ENCODE data around the gene DNHD1. TPM values are rescaled to one million over a fixed set of nuclear protein-coding genes. Genes with fewer than 3 reads are reported as not detected.

Gene DNHD1
- total RNA-seq, 1 donor = 8.2 TPM

DNA sequence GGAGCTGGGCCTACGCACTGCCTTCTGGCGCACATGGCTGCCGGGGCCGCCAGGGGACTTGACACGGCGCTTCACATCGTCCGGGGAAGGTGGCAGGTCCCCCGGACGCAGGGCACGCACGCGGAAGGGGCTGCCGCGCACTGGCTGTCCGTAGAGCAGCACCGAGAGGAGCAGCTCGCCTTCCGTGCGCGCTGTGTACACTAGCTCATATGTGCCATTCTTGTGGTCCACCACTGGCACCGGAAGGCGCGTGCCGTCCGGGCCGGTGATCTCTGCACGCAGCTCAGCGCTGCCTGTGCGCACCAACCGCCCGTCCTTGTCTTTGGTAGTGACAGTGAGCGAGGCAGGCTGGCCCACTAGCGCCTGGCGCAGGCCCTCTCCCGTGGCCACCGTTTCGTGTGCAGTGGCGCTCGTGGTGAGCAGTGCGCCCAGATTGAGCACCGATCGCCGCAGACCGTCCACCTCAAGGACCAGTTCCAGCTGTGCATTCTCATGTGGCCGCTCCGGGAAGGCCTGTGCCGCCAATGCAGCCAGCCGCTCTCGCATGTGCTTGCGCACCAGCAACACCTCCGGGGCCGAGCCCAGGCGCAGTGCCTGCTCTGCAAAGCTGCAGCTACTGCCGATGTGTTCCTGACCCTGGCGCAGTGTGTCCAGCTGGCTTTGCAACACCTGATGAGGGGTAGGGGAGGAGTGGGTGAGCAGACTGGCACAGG lies 40.6 kb upstream of the DNHD1 start:
- TF ChIP-seq, protein P1, sequence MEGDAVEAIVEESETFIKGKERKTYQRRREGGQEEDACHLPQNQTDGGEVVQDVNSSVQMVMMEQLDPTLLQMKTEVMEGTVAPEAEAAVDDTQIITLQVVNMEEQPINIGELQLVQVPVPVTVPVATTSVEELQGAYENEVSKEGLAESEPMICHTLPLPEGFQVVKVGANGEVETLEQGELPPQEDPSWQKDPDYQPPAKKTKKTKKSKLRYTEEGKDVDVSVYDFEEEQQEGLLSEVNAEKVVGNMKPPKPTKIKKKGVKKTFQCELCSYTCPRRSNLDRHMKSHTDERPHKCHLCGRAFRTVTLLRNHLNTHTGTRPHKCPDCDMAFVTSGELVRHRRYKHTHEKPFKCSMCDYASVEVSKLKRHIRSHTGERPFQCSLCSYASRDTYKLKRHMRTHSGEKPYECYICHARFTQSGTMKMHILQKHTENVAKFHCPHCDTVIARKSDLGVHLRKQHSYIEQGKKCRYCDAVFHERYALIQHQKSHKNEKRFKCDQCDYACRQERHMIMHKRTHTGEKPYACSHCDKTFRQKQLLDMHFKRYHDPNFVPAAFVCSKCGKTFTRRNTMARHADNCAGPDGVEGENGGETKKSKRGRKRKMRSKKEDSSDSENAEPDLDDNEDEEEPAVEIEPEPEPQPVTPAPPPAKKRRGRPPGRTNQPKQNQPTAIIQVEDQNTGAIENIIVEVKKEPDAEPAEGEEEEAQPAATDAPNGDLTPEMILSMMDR (IDR thresholded peaks at IDR 0.05; ENCODE audit: insufficient read depth, low read length) = no peak
- no peak overlapping the region for H3K4me3 ChIP-seq (ENCODE audit: low read depth, low read length)
- no peak for DNase-seq (ENCODE audit: low read depth)

DNA sequence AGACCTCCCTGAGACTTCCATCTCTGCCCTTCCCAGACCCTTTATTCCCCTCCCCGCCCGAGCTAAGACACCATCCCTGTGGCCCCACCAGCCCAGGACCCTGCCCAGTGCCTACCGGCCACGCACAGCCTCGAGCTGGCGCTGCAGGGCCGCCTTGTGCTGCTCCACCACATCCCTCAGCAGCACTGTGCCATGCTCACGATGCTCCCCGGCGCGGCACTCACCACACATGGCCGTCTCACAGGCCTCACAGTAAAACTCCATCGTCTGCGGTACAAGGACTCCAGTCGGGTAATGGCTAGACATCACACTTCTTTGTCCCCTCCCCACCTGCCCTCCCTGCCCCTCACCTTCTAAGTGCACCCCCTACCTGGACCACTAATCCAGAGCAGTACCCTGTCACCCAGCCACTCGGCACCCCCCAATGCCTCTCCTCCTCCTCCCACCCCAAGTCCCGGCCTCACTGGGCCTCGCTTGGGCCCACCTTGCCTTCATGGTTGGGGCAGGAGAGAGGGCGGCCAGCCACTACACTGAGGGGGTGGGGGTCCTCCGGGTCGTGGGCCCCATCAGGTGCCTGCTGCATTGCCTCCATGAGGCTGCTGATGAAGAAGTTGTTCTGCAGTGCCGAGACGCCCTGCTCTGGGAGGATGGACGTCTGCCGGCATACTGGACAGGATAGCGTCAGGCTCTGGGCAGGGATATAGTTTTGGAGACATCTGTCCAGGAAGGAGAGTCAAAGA lies 39.3 kb upstream of the DNHD1 start:
- TF ChIP-seq, protein P1 (IDR thresholded peaks at IDR 0.05; ENCODE audit: insufficient read depth, low read length) = no peak

GRCh38 chr11:6458352-6459098 lies 38.6 kb upstream of the DNHD1 start:
- TF ChIP-seq, protein P1 (IDR thresholded peaks at IDR 0.05; ENCODE audit: insufficient read depth, low read length) = no peak
- no peak for DNase-seq (ENCODE audit: low read depth)
- no peak overlapping the region for H3K4me3 ChIP-seq (ENCODE audit: low read depth, low read length)

More for the DNA sequence above, 39.3 kb upstream of the DNHD1 start:
- no peak for DNase-seq (ENCODE audit: low read depth)
- no peak overlapping the region for H3K4me3 ChIP-seq (ENCODE audit: low read depth, low read length)

- H3K4me3 ChIP-seq (ENCODE audit: low read depth, low read length) = no peak overlapping the region
- TF ChIP-seq, protein P1 (IDR thresholded peaks at IDR 0.05; ENCODE audit: insufficient read depth, low read length) = no peak
- DNase-seq (ENCODE audit: low read depth) = no peak
Measured at GRCh38 chr11:6459099-6459450, 38.0 kb upstream of the DNHD1 start.

- no peak overlapping the region for H3K4me3 ChIP-seq (ENCODE audit: low read depth, low read length)
- TF ChIP-seq, protein P1 (IDR thresholded peaks at IDR 0.05; ENCODE audit: insufficient read depth, low read length) = no peak
- DNase-seq (ENCODE audit: low read depth) = peak; percentile 81
Measured at GRCh38 chr11:6468712-6469495, 28.2 kb upstream of the DNHD1 start.

GRCh38 chr11:6469599-6469998 lies 27.5 kb upstream of the DNHD1 start:
- no peak overlapping the region for H3K4me3 ChIP-seq (ENCODE audit: low read depth, low read length)
- TF ChIP-seq, protein P1 (IDR thresholded peaks at IDR 0.05; ENCODE audit: insufficient read depth, low read length) = no peak
- no peak for DNase-seq (ENCODE audit: low read depth)

Data from fibroblast of the aortic adventitia (primary cell).